Muscle layer of duodenum (tissue), 2 donors: ENCODE data around the gene PPP1R12B.
"Not testable (repeated sequence)": the region's sequence is repeated elsewhere in the genome, so short reads cannot be mapped to it uniquely, and the experiment has no call there.

Source experiments
- H3K27ac ChIP-seq: one replicate; pipeline ENCODE4 v1.7.0; 2013; ENCODE audit warnings: mild to moderate bottlenecking, low read length
- H3K27me3 ChIP-seq: one replicate; pipeline ENCODE4 v1.7.0; 2013; ENCODE audit warnings: low read depth, mild to moderate bottlenecking, control low read depth, low read length
- H3K36me3 ChIP-seq, 2 donors: one replicate each; pipeline ENCODE4 v1.7.0; 2013; ENCODE audit warnings: low read length in 2 of 2, control low read depth in 1 of 2, mild to moderate bottlenecking in 1 of 2; ENCODE audit not compliant: insufficient read depth in 2 of 2, control insufficient read depth in 1 of 2
- H3K4me1 ChIP-seq, 2 donors: one replicate each; pipeline ENCODE4 v1.7.0; 2013; ENCODE audit warnings: low read length in 2 of 2, mild to moderate bottlenecking in 2 of 2, control low read depth in 1 of 2, moderate library complexity in 1 of 2; ENCODE audit not compliant: insufficient read depth in 2 of 2, control insufficient read depth in 1 of 2
- H3K4me3 ChIP-seq, 2 donors: one replicate each; pipeline ENCODE4 v1.7.0; 2013; ENCODE audit warnings: low read length in 2 of 2, low read depth in 1 of 2, mild to moderate bottlenecking in 1 of 2
- H3K9me3 ChIP-seq, 2 donors: one replicate each; pipeline ENCODE4 v1.7.0; 2013; ENCODE audit warnings: low read length in 2 of 2, control low read depth in 1 of 2, mild to moderate bottlenecking in 1 of 2; ENCODE audit not compliant: control insufficient read depth in 1 of 2
- donor health status: healthy.

The PPP1R12B gene

DNA sequence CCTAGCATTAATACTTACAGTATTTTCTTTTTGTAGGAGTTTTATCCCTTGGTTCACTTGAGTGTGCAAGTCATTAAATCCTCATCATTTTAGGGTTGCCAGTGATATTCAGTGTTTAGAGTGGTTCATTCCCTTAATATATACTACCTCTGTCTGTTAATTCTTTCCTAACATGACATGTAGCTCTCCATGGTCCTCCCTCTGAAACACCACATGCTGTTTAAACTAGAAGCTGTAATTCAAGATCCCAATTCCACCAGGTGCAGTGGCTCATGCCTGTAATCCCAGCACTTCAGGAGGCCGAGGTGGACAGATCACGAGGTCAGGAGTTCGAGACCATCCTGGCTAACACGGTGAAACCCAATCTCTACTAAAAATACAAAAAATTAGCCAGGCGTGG is 233.9 kb downstream of the PPP1R12B start:
- not testable (repeated sequence) for H3K27ac ChIP-seq, H3K9me3 ChIP-seq, H3K4me3 ChIP-seq, H3K27me3 ChIP-seq
- Histone ChIP-seq H3K4me1 (peaks cover 23 to 59% of the 10 kb centered on the region in 2 donors), H3K36me3 (peaks cover 31 to 36% of the 10 kb centered on the region in 2 donors)

GRCh38 chr1:202584707-202585589 is 236.4 kb downstream of the PPP1R12B start:
- Histone ChIP-seq H3K4me3 (no peak overlapping the region), H3K4me1 (peaks cover 13 to 34% of the 10 kb centered on the region in 2 donors), H3K36me3 (peaks cover 31 to 36% of the 10 kb centered on the region in 2 donors), H3K9me3 (no peaks in the 10 kb centered on the region), H3K27me3 (no peaks in the 10 kb centered on the region), H3K27ac (peak overlapping the region; percentile 92)

- Histone ChIP-seq H3K4me3 (no peak overlapping the region), H3K27ac (peak overlapping the region; percentile 92), H3K4me1 (peaks cover 13 to 32% of the 10 kb centered on the region in 2 donors), H3K9me3 (no peaks in the 10 kb centered on the region), H3K36me3 (peaks cover 28 to 33% of the 10 kb centered on the region in 2 donors), H3K27me3 (no peaks in the 10 kb centered on the region)
Observed at GRCh38 chr1:202585590-202585933, 237.1 kb downstream of the PPP1R12B start.

- Histone ChIP-seq H3K4me1 (peaks cover 13 to 32% of the 10 kb centered on the region in 2 donors), H3K4me3 (no peak overlapping the region), H3K27me3 (no peaks in the 10 kb centered on the region), H3K36me3 (peaks cover 21 to 26% of the 10 kb centered on the region in 2 donors), H3K9me3 (no peaks in the 10 kb centered on the region), H3K27ac (peak overlapping the region; percentile 92)
Observed at GRCh38 chr1:202586018-202586821, 237.7 kb downstream of the PPP1R12B start.

- Histone ChIP-seq H3K36me3 (peaks cover 19 to 20% of the 10 kb centered on the region in 2 donors), H3K9me3 (no peaks in the 10 kb centered on the region), H3K4me1 (peaks cover 13 to 32% of the 10 kb centered on the region in 2 donors), H3K27ac (peak overlapping the region; percentile 92), H3K27me3 (no peaks in the 10 kb centered on the region), H3K4me3 (no peak overlapping the region)
Observed at GRCh38 chr1:202586871-202587270, 238.4 kb downstream of the PPP1R12B start.

GRCh38 chr1:202587859-202588485 is 239.5 kb downstream of the PPP1R12B start:
- Histone ChIP-seq H3K4me3 (no peak overlapping the region), H3K27ac (peak overlapping the region; percentile 92), H3K4me1 (peaks cover 13 to 32% of the 10 kb centered on the region in 2 donors), H3K27me3 (no peaks in the 10 kb centered on the region), H3K9me3 (no peaks in the 10 kb centered on the region), H3K36me3 (peaks cover 14 to 18% of the 10 kb centered on the region in 2 donors)

DNA sequence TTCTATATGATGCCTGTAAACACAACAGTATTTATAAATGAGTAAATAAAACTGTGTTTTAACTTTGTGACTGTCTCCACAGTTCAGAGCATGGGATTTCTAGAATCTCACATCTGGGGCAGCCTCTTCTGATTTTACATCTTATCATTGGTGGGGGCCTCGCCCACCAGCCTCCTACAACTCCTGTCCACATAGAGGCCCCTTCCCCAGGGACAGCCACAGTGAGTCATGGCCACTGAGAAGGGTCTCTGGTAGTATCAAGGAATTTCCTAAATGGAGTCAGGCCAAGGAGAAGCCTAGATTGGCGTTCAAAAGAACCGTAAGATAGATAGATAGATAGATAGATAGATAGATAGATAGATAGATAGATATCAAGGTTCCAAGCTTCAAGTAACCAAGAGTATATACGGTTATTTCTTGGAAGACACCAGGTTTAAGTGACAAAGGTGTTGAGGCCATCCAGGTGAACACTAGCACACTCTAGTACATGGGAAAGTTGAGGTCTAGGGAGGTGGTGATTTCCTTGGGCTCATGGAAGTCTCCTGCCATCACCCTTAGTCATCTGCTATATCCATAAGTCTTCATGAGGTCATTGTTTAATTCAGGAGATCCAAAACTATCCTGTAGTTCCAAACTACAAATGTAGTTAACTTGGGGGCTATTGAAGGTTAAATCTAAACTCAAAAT is 240.1 kb downstream of the PPP1R12B start:
- Histone ChIP-seq H3K27ac (peak overlapping the region; percentile 92), H3K4me1 (peaks cover 13 to 32% of the 10 kb centered on the region in 2 donors)

DNA sequence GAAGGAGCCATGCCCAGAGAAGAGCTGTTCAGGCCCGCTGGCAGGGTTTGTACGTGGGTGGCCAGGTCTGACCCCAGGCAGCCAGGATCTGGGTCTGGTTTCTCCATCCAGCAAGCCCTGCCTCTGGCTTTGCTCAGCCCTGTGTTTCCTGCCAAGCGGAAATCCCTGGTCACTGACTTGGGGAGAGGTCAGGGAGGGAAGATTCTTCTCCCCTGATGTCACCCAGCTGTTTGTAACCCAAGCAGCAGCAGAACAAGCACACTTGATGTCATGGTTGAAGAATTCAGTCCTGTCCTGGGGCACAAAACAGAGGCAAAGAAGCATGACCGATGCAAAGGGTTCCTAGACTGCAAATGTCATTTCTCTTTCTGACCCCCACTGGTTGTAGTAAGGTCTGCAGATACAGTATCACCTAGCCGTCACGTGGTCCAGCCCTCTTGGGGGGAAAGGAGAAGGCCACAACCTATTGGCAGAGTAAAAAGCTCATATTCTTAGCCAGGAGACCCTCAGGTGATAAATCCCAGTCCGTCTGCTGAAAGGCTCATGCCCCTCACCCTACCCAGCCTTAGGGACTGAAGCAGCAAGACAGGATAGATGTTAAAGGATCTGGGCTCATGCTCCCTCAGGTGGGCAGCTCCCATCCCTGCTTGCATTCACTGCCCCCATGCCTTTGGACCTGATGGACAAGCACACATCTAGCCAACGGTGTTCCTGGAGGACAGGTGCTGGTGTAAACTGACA is 240.9 kb downstream of the PPP1R12B start:
- H3K27ac ChIP-seq: peak overlapping the region; percentile 92
- no peaks in the 10 kb centered on the region for H3K27me3 ChIP-seq
- no peaks in the 10 kb centered on the region for H3K9me3 ChIP-seq
- H3K36me3 ChIP-seq: peaks cover 2 to 8% of the 10 kb centered on the region in 2 donors
- peak overlapping the region in 1 of 2 donors; percentile 5 for H3K4me3 ChIP-seq
- H3K4me1 ChIP-seq: peaks cover 13 to 30% of the 10 kb centered on the region in 2 donors

More for the DNA sequence above, 240.1 kb downstream of the PPP1R12B start:
- peaks cover 8 to 12% of the 10 kb centered on the region in 2 donors for H3K36me3 ChIP-seq
- no peaks in the 10 kb centered on the region for H3K27me3 ChIP-seq
- H3K9me3 ChIP-seq: no peaks in the 10 kb centered on the region
- no peak overlapping the region for H3K4me3 ChIP-seq

GRCh38 chr1:202590126-202590525 is 241.6 kb downstream of the PPP1R12B start:
- H3K4me1 ChIP-seq: peaks cover 13 to 23% of the 10 kb centered on the region in 2 donors
- H3K27me3 ChIP-seq: no peaks in the 10 kb centered on the region
- H3K27ac ChIP-seq: peak overlapping the region; percentile 92
- no peak overlapping the region for H3K4me3 ChIP-seq
- H3K9me3 ChIP-seq: no peaks in the 10 kb centered on the region
- peaks cover 0 to 5% of the 10 kb centered on the region in 2 donors for H3K36me3 ChIP-seq

DNA sequence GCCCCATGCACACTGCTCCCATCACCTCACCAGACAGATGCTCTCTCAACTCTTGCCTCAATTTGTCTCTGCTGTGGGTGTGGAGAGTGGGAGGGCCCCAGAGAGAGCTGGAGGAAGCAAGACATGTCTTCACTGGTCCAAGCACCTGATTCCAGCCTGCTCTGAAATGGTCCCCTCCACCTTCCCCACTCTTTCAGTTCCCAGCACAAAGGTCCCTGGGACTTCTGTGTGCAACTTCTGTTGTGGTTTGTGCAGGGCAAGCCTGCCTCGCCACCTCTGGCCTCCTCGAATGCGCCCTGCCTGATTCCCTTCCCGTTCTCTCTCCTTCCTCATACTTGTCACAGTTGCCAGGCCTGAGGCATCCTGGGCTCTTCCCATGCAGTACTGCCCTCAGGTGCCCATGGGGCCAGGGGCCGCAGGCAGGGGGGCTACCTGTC is 242.5 kb downstream of the PPP1R12B start:
- no peaks in the 10 kb centered on the region for H3K9me3 ChIP-seq
- no peak overlapping the region for H3K4me3 ChIP-seq
- no peaks in the 10 kb centered on the region for H3K27me3 ChIP-seq
- no peak overlapping the region for H3K27ac ChIP-seq
- H3K36me3 ChIP-seq: peaks cover 0 to 5% of the 10 kb centered on the region in 2 donors
- H3K4me1 ChIP-seq: peaks cover 10 to 15% of the 10 kb centered on the region in 2 donors
